ENCODE measurements around the gene TRAPPC2L. TPM values are rescaled to one million over a fixed set of nuclear protein-coding genes. Genes with fewer than 3 reads are reported as not detected.

Gene TRAPPC2L
- total and polyA plus RNA-seq, 2 donors (not counting 1 experiment from before 2014, with no cell fraction given) = 33.5 to 65.1 TPM

- H3K4me2 ChIP-seq (replicated peaks; ENCODE audit: low read depth, low read length, poor library complexity, severe bottlenecking) = no peak overlapping the region
- no peaks in the 10 kb centered on the region for H3K27me3 Mint-ChIP-seq
- H2AFZ ChIP-seq (ENCODE audit: insufficient read depth, low read depth, low read length, poor library complexity, severe bottlenecking) = no peak overlapping the region
- H3K4me3 ChIP-seq (ENCODE audit: control extremely low read depth in 1 of 5, extremely low read depth in 1 of 5, insufficient read depth in 1 of 5, low read depth in 2 of 5, low read length in 4 of 5) = no peak overlapping the region
- H3K27ac ChIP-seq (ENCODE audit: low read length in 2 of 2) = no peak overlapping the region
- no peak for TF ChIP-seq EZH2 (IDR thresholded peaks at IDR 0.05; ENCODE audit: borderline replicate concordance, insufficient read depth, low read depth, low read length, poor library complexity, severe bottlenecking)
- TF ChIP-seq CTCF (IDR thresholded peaks at IDR 0.05) = no peak
- no peaks in the 10 kb centered on the region for H3K27me3 ChIP-seq (replicated peaks in 1 of 4; ENCODE audit: control extremely low read depth in 1 of 4, control insufficient read depth in 3 of 4, insufficient read depth in 4 of 4, low read length in 3 of 4)
- H3K4me1 Mint-ChIP-seq = no peaks in the 10 kb centered on the region
- ChIA-PET CTCF (no interaction called here), POLR2A (no interaction called here)
- no peak overlapping the region for H3K27ac Mint-ChIP-seq
- no peaks in the 10 kb centered on the region for H3K4me1 ChIP-seq (ENCODE audit: control insufficient read depth in 2 of 2, insufficient read depth in 2 of 2, low read length in 2 of 2)
- DNase-seq (no peak), ATAC-seq (ENCODE audit: low read depth) (no peak)
- no peaks in the 10 kb centered on the region for H3K79me2 ChIP-seq (ENCODE audit: control insufficient read depth, insufficient read depth, low read length)
- H3K9ac ChIP-seq (ENCODE audit: low read length) = no peak overlapping the region
- no peaks in the 10 kb centered on the region for H3K9me3 ChIP-seq (ENCODE audit: control extremely low read depth in 1 of 3, control insufficient read depth in 2 of 3, insufficient read depth in 1 of 3, low read length in 2 of 3)
- H3K9me3 Mint-ChIP-seq (ENCODE audit: insufficient read depth) = no peaks in the 10 kb centered on the region
- peaks cover 0 to 24% of the 10 kb centered on the region in 2 experiments for H3K36me3 ChIP-seq (replicated peaks in 1 of 2; ENCODE audit: control extremely low read depth in 1 of 2, control insufficient read depth in 1 of 2, extremely low read depth in 1 of 2, insufficient read depth in 2 of 2, low read length in 1 of 2)
- no peak overlapping the region for H3K4me3 Mint-ChIP-seq
- intact Hi-C loops (cut with micrococcal nuclease) = no loop called here
- H4K20me1 ChIP-seq (ENCODE audit: control insufficient read depth, insufficient read depth, low read length, poor library complexity, severe bottlenecking) = no peaks in the 10 kb centered on the region
- 91% methylated on average over 24 of the region's 33 CpGs for WGBS (ENCODE audit: insufficient coverage)
Observed at GRCh38 chr16:88824256-88825077, 32.5 kb upstream of the TRAPPC2L start.

GRCh38 chr16:88825146-88825545, 31.8 kb upstream of the TRAPPC2L start:
- Mint-ChIP-seq H3K9me3 (ENCODE audit: insufficient read depth) (no peaks in the 10 kb centered on the region), H3K27me3 (no peaks in the 10 kb centered on the region), H3K4me3 (no peak overlapping the region), H3K4me1 (no peaks in the 10 kb centered on the region), H3K27ac (no peak overlapping the region)
- 99% methylated on average over 8 of the region's 12 CpGs for WGBS (ENCODE audit: insufficient coverage)
- Histone ChIP-seq H3K9me3 (ENCODE audit: control extremely low read depth in 1 of 3, control insufficient read depth in 2 of 3, insufficient read depth in 1 of 3, low read length in 2 of 3) (no peaks in the 10 kb centered on the region), H4K20me1 (ENCODE audit: control insufficient read depth, insufficient read depth, low read length, poor library complexity, severe bottlenecking) (no peaks in the 10 kb centered on the region), H3K4me1 (ENCODE audit: control insufficient read depth in 2 of 2, insufficient read depth in 2 of 2, low read length in 2 of 2) (no peaks in the 10 kb centered on the region), H3K9ac (ENCODE audit: low read length) (no peak overlapping the region), H3K79me2 (ENCODE audit: control insufficient read depth, insufficient read depth, low read length) (no peaks in the 10 kb centered on the region), H3K36me3 (replicated peaks in 1 of 2; ENCODE audit: control extremely low read depth in 1 of 2, control insufficient read depth in 1 of 2, extremely low read depth in 1 of 2, insufficient read depth in 2 of 2, low read length in 1 of 2) (peaks cover 0 to 24% of the 10 kb centered on the region in 2 experiments), H3K4me3 (ENCODE audit: control extremely low read depth in 1 of 5, extremely low read depth in 1 of 5, insufficient read depth in 1 of 5, low read depth in 2 of 5, low read length in 4 of 5) (no peak overlapping the region), H3K4me2 (replicated peaks; ENCODE audit: low read depth, low read length, poor library complexity, severe bottlenecking) (no peak overlapping the region), H3K27me3 (replicated peaks in 1 of 4; ENCODE audit: control extremely low read depth in 1 of 4, control insufficient read depth in 3 of 4, insufficient read depth in 4 of 4, low read length in 3 of 4) (no peaks in the 10 kb centered on the region), H3K27ac (ENCODE audit: low read length in 2 of 2) (no peak overlapping the region), H2AFZ (ENCODE audit: insufficient read depth, low read depth, low read length, poor library complexity, severe bottlenecking) (no peak overlapping the region)
- ChIA-PET POLR2A (no interaction called here), CTCF (no interaction called here)
- no peak for TF ChIP-seq CTCF (IDR thresholded peaks at IDR 0.05)
- no peak for TF ChIP-seq EZH2 (IDR thresholded peaks at IDR 0.05; ENCODE audit: borderline replicate concordance, insufficient read depth, low read depth, low read length, poor library complexity, severe bottlenecking)
- no peak for DNase-seq
- no peak for ATAC-seq (ENCODE audit: low read depth)
- intact Hi-C loops (cut with micrococcal nuclease) = no loop called here
